Cardiac muscle cell (in vitro differentiated cells and primary cell): Measurements from ENCODE around the gene BEX5. TPM values are rescaled to one million over a fixed set of nuclear protein-coding genes. Genes with fewer than 3 reads are reported as not detected.
"Not testable (repeated sequence)": the region's sequence is repeated elsewhere in the genome, so short reads cannot be mapped to it uniquely, and the experiment has no call there.

Source experiments
- DNase-seq, 2 donors: peaks; one replicate each; pipeline versions ENCODE4 v3.0.0 to v3.0.0-alpha.2; 2010 to 2017; ENCODE audit warnings: low read depth in 1 of 2, low spot score in 1 of 2
- H3K27ac ChIP-seq: fragments of 200-600 bp; sonication (generic); 2 replicates; pipeline ENCODE4 v1.5.1; 2016
- H3K27me3 ChIP-seq: fragments of 200-600 bp; sonication (generic); 2 replicates; pipeline ENCODE4 v1.6.0; 2016; ENCODE audit warnings: control low read depth
- H3K36me3 ChIP-seq: fragments of 200-600 bp; sonication (generic); 2 replicates; pipeline ENCODE4 v1.5.1; 2016; ENCODE audit warnings: control low read depth
- H3K4me1 ChIP-seq: fragments of 200-600 bp; sonication (generic); 2 replicates; pipeline ENCODE4 v1.8.1; 2017; ENCODE audit warnings: low read depth, mild to moderate bottlenecking, mixed run types
- H3K4me3 ChIP-seq: fragments of 200-600 bp; sonication (generic); 2 replicates; pipeline ENCODE4 v1.5.1; 2016; ENCODE audit warnings: mild to moderate bottlenecking
- H3K9me3 ChIP-seq: fragments of 200-600 bp; sonication (generic); 2 replicates; pipeline ENCODE4 v1.5.1; 2017; ENCODE audit warnings: low read depth, mild to moderate bottlenecking, control low read depth
- polyA plus RNA-seq: library from polyadenylated mRNA; unstranded; fragments of >200 nt; fragmentation: Nextera tagmentation; extraction: Ambion mirVana; gene quantifications from 2 replicates; pipeline ENCODE4 v1.2.1, GENCODE V29; 2016
- total RNA-seq: library from RNA; depleted of rRNA; stranded (reverse); fragments of >200 nt; gene quantifications from 2 replicates; pipeline ENCODE4 v1.2.3, GENCODE V29; 2016
- TF ChIP-seq, protein P1 (sequence below): IDR thresholded peaks from 2 replicates; pipeline ENCODE4 v1.5.1; 2012; ENCODE audit warnings: low read depth, mild to moderate bottlenecking, low read length

The BEX5 gene
- total RNA-seq (6.3 and 10.6 TPM in 2 replicates), polyA plus RNA-seq (7.3 and 10.3 TPM in 2 replicates)

DNA sequence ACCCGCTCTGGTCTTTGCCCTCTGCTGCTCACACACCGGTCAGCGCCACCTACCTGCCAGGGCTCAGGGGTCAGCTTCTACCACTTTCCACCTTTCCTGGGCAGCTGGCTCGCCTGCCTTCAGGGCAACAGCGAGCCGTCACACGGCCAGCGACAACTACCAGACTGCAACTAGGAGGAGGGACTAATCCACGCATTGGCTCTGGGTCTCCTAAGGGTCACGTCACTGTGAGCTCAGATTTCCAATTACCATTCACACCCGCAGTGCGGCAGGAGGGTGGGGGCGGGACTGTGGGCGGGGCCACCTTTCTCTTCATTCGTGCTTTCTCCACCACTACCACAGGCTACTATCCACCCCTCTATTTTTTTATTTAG lies at the start of gene BEX5:
TSS of gene BEX5 (minus strand) at position 172 of the 374 bp plus-strand sequence. CDS start 1,712 bp downstream, outside the sequence.
- TF ChIP-seq, protein P1, sequence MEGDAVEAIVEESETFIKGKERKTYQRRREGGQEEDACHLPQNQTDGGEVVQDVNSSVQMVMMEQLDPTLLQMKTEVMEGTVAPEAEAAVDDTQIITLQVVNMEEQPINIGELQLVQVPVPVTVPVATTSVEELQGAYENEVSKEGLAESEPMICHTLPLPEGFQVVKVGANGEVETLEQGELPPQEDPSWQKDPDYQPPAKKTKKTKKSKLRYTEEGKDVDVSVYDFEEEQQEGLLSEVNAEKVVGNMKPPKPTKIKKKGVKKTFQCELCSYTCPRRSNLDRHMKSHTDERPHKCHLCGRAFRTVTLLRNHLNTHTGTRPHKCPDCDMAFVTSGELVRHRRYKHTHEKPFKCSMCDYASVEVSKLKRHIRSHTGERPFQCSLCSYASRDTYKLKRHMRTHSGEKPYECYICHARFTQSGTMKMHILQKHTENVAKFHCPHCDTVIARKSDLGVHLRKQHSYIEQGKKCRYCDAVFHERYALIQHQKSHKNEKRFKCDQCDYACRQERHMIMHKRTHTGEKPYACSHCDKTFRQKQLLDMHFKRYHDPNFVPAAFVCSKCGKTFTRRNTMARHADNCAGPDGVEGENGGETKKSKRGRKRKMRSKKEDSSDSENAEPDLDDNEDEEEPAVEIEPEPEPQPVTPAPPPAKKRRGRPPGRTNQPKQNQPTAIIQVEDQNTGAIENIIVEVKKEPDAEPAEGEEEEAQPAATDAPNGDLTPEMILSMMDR: no peak
- no peak within 1 kb of the TSS for H3K27ac ChIP-seq
- H3K36me3 ChIP-seq: no peaks in the 10 kb centered on the region
- peak in 1 of 2 donors; percentile 80 for DNase-seq
- H3K4me3 ChIP-seq: peak within 1 kb of the TSS; percentile 42
- no peaks in the 10 kb centered on the region for H3K9me3 ChIP-seq
- H3K27me3 ChIP-seq: no peaks in the 10 kb centered on the region
- H3K4me1 ChIP-seq: no peaks in the 10 kb centered on the region

DNA sequence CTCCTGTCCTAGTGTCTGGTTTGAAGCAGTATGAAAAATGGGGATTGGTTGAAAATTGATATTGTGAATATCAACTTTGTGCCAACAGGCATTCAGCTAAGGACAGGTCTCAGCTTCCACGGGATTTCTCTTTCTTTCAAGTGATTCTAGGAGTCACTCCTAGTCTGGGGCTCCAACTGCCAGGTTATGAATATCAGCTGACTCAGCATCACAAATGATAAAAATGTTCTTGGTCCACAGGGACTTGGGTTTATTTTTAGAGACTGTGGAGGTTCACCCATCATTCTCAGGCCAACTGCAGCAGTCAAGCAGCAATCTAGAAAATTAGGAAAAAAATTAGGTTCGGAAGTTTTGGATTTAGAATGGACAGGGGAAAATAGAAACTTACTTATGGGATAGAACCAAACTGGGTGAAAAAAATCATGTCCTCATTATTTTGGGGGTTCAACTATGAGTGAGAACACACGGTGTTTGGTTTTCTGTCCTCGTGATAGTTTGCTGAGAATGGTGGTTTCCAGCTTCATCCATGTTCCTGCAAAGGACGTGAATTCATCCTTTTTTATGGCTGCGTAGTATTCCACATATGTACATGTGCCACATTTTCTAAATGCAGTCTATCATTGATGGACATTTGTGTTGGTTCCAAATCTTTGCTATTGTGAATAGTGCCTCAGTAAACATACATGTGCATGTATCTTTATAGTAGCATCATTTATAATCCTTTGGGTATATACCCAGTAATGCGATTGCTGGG lies 30.4 kb upstream of the BEX5 start:
- no peaks in the 10 kb centered on the region for H3K9me3 ChIP-seq
- no peaks in the 10 kb centered on the region for H3K27me3 ChIP-seq
- H3K36me3 ChIP-seq: no peaks in the 10 kb centered on the region
- no peak overlapping the region for H3K4me3 ChIP-seq
- no peaks in the 10 kb centered on the region for H3K4me1 ChIP-seq
- no peak overlapping the region for H3K27ac ChIP-seq
- no peak for DNase-seq
- TF ChIP-seq, protein P1: no peak

DNA sequence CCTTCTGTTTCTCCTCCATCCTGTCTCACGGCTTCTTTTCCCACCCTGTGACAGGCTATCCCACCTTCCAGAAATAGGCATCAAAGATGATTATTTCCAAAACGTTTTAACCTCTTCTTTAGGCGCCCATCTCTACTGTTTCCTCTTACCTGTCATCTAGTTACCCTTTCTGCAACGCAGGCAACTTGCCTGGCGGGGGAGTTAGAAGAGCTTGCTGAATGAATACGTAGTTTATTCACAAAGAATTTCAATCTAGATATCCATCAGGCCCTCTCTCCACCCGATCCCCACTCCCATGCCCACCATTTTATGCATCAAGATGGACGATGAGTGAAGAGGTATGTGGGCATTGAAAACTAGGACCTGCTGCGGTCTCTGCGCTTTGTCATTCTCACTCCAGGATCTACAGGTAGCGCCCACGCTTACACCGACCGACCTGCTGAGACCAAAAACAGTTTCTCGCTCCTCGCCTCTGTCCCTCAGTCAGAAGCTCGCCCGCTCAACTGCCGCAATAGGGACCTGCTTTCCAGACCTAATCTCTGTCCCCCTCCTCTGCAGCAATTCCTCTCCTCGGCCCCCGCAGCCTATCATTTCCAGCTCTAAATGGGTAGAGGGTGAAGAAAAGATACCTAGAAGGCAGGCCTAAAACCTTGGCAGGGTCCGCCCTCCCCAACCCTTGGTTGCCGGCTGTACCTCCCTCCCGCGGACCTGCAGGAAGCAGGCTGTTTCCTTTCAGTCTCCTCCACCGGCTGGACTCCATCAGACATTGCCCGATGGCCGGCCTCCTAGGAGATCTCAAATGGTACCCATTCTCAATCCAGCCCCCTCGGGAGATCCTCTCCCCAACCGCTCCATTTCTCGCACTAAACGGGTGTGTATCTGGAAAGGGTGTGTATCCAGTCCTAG lies 624 bp downstream of the BEX5 start:
- Histone ChIP-seq H3K4me3 (peak overlapping the region; percentile 42), H3K36me3 (no peaks in the 10 kb centered on the region), H3K4me1 (no peaks in the 10 kb centered on the region), H3K27me3 (no peaks in the 10 kb centered on the region), H3K9me3 (no peaks in the 10 kb centered on the region), H3K27ac (no peak overlapping the region)
- TF ChIP-seq, protein P1: no peak
- DNase-seq: peak in 1 of 2 donors; percentile 6

- no peak overlapping the region for H3K4me3 ChIP-seq
- no peak overlapping the region for H3K27ac ChIP-seq
- no peaks in the 10 kb centered on the region for H3K27me3 ChIP-seq
- no peaks in the 10 kb centered on the region for H3K9me3 ChIP-seq
- H3K4me1 ChIP-seq: no peaks in the 10 kb centered on the region
- peak in 1 of 2 donors; percentile 5 for DNase-seq
- TF ChIP-seq, protein P1: no peak
- no peaks in the 10 kb centered on the region for H3K36me3 ChIP-seq
Observed at GRCh38 chrX:102154218-102154860, 1.4 kb downstream of the BEX5 start.

GRCh38 chrX:102142274-102142673 lies 13.5 kb downstream of the BEX5 start, which contains the start of gene TCEAL6:
Gene TCEAL6 (minus strand): TSS chrX:102142481.
- not testable (repeated sequence) for H3K27me3 ChIP-seq, H3K4me1 ChIP-seq, H3K4me3 ChIP-seq, H3K9me3 ChIP-seq, DNase-seq, H3K36me3 ChIP-seq, H3K27ac ChIP-seq

- H3K36me3 ChIP-seq, H3K27ac ChIP-seq, H3K9me3 ChIP-seq, H3K4me1 ChIP-seq, H3K4me3 ChIP-seq, H3K27me3 ChIP-seq, DNase-seq: not testable (repeated sequence)
Observed at GRCh38 chrX:102141631-102142030, 14.1 kb downstream of the BEX5 start.

GRCh38 chrX:102140876-102141275 lies 14.9 kb downstream of the BEX5 start:
- not testable (repeated sequence) for DNase-seq, H3K4me1 ChIP-seq, H3K27me3 ChIP-seq, H3K27ac ChIP-seq, H3K4me3 ChIP-seq, H3K9me3 ChIP-seq, H3K36me3 ChIP-seq
